ENCODE measurements around the gene TMEM266.

TMEM266 gene

GRCh38 chr15:76203346-76204108 lies 143.7 kb downstream of the TMEM266 start:
- no peak for DNase-seq (ENCODE audit: low read depth)

- DNase-seq (ENCODE audit: low read depth) = no peak
These were observed 144.5 kb downstream of the TMEM266 start for GRCh38 chr15:76204109-76204845.

- no peak for DNase-seq (ENCODE audit: low read depth)
These were observed 145.2 kb downstream of the TMEM266 start for GRCh38 chr15:76204916-76205460.

- no peak for DNase-seq (ENCODE audit: low read depth)
These were observed 146.7 kb downstream of the TMEM266 start for GRCh38 chr15:76206325-76206976.

DNA sequence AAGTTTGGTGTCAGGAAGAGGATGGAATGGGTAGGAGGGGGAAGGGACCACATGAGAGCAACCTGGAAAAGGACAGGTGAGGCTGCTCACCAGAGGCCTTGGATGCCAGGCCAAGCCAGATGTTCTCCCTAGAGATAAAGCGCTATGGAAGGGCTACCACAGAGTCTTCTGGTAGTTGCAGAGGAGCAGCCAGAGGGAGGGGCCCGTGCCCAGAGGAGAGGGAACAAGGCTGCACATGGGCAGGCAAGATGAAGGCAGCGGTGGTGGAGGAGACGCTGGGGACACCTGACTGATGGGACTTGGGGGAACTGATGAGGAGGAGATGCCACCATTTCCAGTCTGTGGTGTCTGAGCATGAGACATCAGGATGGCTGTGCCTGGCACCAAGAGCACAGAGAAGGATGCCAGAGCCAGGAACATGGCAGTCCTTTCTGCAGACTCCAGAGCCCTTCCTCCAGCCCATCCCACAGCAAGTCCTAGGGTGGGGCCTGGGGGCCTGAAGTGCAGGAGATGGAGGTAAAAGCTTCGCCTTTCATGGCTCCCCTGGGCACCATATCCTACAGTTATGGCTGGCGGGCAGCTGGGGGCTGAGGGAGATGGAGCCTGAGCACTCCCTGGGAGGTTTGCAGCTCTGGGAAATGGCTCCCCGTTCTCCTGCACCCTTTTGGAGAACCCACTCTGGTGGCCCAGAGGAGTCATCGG lies 148.4 kb downstream of the TMEM266 start:
- DNase-seq (ENCODE audit: low read depth) = no peak

DNA sequence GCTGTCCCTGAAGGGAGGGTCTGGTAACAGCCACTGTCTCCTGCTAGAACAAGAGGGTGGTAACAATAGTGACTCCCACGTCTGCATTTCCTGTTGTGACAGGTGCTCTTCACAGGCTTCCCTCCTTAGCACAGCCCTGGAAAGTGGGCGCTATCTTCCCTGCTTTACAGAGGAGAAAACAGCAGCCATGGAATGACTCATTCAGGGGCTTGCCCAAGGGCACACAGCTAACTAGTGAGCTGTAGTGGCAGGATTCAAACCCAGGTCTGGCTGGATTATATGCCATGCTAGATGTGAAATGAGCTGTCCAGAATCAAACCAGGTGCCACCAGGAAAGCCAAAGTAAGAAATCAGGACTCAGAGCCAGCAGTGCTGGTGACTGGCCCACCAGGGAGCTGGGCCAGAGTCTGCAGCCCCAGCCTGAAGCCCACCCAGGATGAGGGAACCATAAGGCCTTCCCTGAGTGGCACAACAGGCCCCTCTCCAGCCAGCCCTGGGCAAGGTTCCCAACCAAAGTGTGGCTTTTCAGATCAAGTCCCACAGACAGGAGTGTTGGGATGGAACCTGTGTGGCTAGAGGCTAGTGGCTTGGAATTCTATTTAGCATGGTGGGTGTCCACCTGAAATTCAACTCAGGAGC lies 149.1 kb downstream of the TMEM266 start:
- DNase-seq (ENCODE audit: low read depth) = no peak

- DNase-seq (ENCODE audit: low read depth) = no peak
These were observed 149.7 kb downstream of the TMEM266 start for GRCh38 chr15:76209523-76209922.

- no peak for DNase-seq (ENCODE audit: low read depth)
These were observed 150.2 kb downstream of the TMEM266 start for GRCh38 chr15:76209942-76210341.

- DNase-seq (ENCODE audit: low read depth) = no peak
These were observed 155.8 kb downstream of the TMEM266 start for GRCh38 chr15:76215634-76216033.

GRCh38 chr15:76217029-76217881 lies 157.5 kb downstream of the TMEM266 start:
- no peak for DNase-seq (ENCODE audit: low read depth)

DNA sequence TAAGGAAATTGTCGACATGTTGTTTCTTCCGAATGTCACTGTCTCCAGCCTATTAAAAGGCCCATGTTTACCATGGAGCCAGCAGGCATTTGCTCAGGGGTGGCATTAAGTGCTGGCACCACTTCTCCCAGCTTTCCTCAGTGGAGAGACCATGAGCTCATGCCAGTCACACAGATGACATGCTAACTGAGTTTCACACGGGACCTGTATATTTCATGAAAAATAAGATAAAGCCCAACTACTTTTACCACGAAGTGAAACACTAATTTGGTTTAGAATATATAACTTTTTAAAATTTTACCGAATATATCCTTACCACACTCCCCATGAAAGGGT lies 158.1 kb downstream of the TMEM266 start:
- DNase-seq (ENCODE audit: low read depth) = no peak

- no peak for DNase-seq (ENCODE audit: low read depth)
These were observed 161.4 kb downstream of the TMEM266 start for GRCh38 chr15:76221085-76221767.

GRCh38 chr15:76222159-76222558 lies 162.4 kb downstream of the TMEM266 start:
- DNase-seq (ENCODE audit: low read depth) = no peak

- no peak for DNase-seq (ENCODE audit: low read depth)
These were observed 163.7 kb downstream of the TMEM266 start for GRCh38 chr15:76223521-76223920.

DNA sequence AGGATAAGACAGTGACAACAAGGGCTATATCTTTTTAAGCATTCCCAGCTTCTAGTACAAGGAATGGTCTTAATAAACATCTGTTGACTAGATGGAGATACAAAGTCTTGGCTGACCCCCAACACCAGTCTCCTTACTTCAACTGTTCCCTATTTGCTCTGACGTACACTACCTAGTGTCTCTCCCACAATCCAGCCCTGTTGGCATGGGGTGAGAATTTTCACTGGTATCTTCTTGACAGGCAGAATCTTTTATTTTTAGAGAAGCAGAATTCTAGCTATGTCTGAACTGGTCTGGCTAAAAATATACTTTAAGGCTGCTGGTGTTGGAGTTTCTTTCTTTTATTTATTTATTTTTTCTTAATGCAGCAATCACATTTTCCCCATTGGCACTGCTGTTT lies 169.5 kb downstream of the TMEM266 start:
- DNase-seq (ENCODE audit: low read depth) = no peak

DNA sequence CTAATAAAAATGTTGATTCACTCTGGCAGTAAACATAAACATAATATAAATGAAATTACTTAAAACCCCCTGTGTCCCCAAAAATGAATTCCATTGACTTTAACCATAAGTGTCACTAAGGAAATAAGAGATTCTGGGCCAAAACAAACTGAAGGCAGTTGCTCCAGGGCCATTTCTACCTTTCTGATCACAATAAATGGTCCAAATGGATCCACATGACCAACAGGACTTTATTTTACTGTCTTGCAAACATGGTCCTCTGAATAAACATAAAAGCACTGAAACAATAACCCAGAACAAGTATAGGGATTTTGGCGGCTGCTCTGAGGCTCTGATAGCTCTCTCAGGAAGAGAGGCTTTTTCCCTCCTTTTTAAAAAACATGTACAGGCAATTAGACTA lies 174.1 kb downstream of the TMEM266 start:
- no peak for DNase-seq (ENCODE audit: low read depth)

DNA sequence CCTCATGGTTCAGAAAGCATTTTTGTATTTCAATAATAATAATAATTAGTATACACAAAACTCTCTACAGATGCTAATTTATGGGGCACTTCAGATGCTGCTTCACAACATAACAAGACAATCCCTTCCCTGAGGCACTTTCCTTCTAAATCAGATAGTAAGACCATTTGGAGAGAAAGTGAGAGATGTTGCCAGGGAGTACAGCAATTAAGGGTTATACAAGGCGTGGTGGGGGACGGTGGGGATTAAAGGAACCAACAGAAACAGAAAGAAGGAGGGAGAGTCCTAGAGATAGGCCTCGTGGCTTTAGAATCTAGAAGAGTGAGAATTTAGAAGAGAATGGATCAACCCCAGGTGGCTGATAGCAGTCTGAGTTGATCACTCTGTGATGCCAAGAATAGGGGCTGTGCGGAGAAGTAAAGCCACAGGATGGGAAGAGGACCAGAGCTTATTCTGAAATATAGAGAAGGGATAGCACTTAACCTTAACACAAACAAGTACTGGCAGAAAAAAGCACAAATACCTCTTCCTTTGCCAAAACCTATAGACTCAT lies 174.6 kb downstream of the TMEM266 start:
- DNase-seq (ENCODE audit: low read depth) = no peak

- no peak for DNase-seq (ENCODE audit: low read depth)
These were observed 175.5 kb downstream of the TMEM266 start for GRCh38 chr15:76235186-76235826.

- no peak for DNase-seq (ENCODE audit: low read depth)
These were observed 176.6 kb downstream of the TMEM266 start for GRCh38 chr15:76236350-76236749.
